ENCODE results near the gene LARGE2. TPM values are rescaled to one million over a fixed set of nuclear protein-coding genes. Genes with fewer than 3 reads are reported as not detected.

Gene LARGE2
- total and polyA plus RNA-seq, 2 donors (not counting 3 experiments of a cell fraction or from before 2014, with no cell fraction given): 0.06 TPM; not detected in 1

DNA sequence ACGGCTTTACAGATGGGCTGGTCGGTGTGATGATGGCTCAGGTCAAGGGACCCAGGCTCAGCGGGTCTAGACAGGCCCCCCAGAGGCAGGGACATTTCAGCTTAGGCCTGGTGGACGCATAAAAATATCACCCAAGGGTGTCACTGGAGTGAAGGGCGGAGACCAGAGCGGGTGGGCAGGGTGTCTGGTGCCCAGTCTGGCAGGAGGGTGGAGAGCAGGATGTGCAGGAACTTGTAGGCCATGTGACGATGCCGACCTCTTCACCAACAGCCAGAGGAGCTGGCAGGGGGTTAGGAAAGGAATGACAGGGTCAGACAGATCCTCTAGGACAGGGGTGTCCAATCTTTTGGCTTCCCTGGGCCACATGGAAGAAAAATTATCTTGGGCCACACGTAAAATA is 32.5 kb upstream of the LARGE2 start:
- H3K9ac ChIP-seq (replicated peaks; ENCODE audit: extremely low read depth, insufficient read depth, low read length): no peak overlapping the region
- no peaks in the 10 kb centered on the region for H4K20me1 ChIP-seq (replicated peaks; ENCODE audit: control insufficient read depth, extremely low read depth, insufficient read depth, low read length)
- H3K9me1 ChIP-seq (replicated peaks; ENCODE audit: control insufficient read depth, extremely low read depth, insufficient read depth, low read length): no peaks in the 10 kb centered on the region
- no peak overlapping the region for H3K27ac ChIP-seq (ENCODE audit: insufficient read depth, low read depth, low read length)
- H3K9me3 ChIP-seq (replicated peaks; ENCODE audit: control insufficient read depth, insufficient read depth, low read length): no peaks in the 10 kb centered on the region
- DNase-seq (ENCODE audit: low read depth, low spot score) (no peak), FAIRE-seq (no peak)
- ChIA-PET POLR2A (no interaction called here), CTCF (interaction anchor here (0.6 kb wide), 1 partner anchor 536 kb away, joined by 3 read pairs; no protein-coding TSS in a partner anchor)
- no peak overlapping the region for H3K4me3 ChIP-seq (replicated peaks in 1 of 3; ENCODE audit: insufficient read depth in 1 of 3, low read depth in 1 of 3, low read length in 3 of 3)
- intact Hi-C loops (cut with micrococcal nuclease) (no loop called here), dilution Hi-C loops (cut with MboI; ENCODE audit: extremely low pct_ligation_motif_present, low sequenced_read_pairs) (no loop called here)
- no peaks in the 10 kb centered on the region for H3K4me1 ChIP-seq (ENCODE audit: control insufficient read depth, extremely low read depth, insufficient read depth, low read length)
- no peaks in the 10 kb centered on the region for H3K36me3 ChIP-seq (ENCODE audit: control insufficient read depth in 2 of 2, extremely low read depth in 1 of 2, insufficient read depth in 2 of 2, low read length in 2 of 2)
- TF ChIP-seq POLR2AphosphoS5 (IDR thresholded peaks at IDR 0.05; ENCODE audit: insufficient read depth, low read depth, low read length): no peak
- TF ChIP-seq FOS (IDR thresholded peaks at IDR 0.05; ENCODE audit: borderline replicate concordance, insufficient read depth, low read length): no peak
- no peak for TF ChIP-seq EZH2 (IDR thresholded peaks at IDR 0.05; ENCODE audit: borderline replicate concordance, low read depth, low read length, severe bottlenecking)
- TF ChIP-seq, protein P1, sequence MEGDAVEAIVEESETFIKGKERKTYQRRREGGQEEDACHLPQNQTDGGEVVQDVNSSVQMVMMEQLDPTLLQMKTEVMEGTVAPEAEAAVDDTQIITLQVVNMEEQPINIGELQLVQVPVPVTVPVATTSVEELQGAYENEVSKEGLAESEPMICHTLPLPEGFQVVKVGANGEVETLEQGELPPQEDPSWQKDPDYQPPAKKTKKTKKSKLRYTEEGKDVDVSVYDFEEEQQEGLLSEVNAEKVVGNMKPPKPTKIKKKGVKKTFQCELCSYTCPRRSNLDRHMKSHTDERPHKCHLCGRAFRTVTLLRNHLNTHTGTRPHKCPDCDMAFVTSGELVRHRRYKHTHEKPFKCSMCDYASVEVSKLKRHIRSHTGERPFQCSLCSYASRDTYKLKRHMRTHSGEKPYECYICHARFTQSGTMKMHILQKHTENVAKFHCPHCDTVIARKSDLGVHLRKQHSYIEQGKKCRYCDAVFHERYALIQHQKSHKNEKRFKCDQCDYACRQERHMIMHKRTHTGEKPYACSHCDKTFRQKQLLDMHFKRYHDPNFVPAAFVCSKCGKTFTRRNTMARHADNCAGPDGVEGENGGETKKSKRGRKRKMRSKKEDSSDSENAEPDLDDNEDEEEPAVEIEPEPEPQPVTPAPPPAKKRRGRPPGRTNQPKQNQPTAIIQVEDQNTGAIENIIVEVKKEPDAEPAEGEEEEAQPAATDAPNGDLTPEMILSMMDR (IDR thresholded peaks at IDR 0.05; ENCODE audit: extremely low read depth in 1 of 2, insufficient read depth in 1 of 2, low read depth in 1 of 2, low read length in 2 of 2): no peak
- TF ChIP-seq JUN (IDR thresholded peaks at IDR 0.05; ENCODE audit: borderline replicate concordance, insufficient read depth, insufficient read length, low read depth): no peak
- TF ChIP-seq, protein P2, sequence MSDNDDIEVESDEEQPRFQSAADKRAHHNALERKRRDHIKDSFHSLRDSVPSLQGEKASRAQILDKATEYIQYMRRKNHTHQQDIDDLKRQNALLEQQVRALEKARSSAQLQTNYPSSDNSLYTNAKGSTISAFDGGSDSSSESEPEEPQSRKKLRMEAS (IDR thresholded peaks at IDR 0.05; ENCODE audit: insufficient read depth, insufficient read length): no peak
- no peak for TF ChIP-seq MYC (IDR thresholded peaks at IDR 0.05; ENCODE audit: low read depth, low read length)
- no peak for TF ChIP-seq GATA2 (IDR thresholded peaks at IDR 0.05; ENCODE audit: insufficient read depth, insufficient read length, low read depth, low read length)
- TF ChIP-seq POLR2A (IDR thresholded peaks at IDR 0.05; ENCODE audit: low read depth, low read length): no peak
- no TSS peak for BruUV-seq (replicated peaks)
- H3K79me2 ChIP-seq (ENCODE audit: control insufficient read depth, insufficient read depth, low read length): no peaks in the 10 kb centered on the region
- H3K4me2 ChIP-seq (ENCODE audit: insufficient read depth, low read length): no peak overlapping the region
- no peak overlapping the region for H2AFZ ChIP-seq (ENCODE audit: low read depth, low read length)
- H3K27me3 ChIP-seq (ENCODE audit: control insufficient read depth in 2 of 2, insufficient read depth in 2 of 2, low read length in 2 of 2): peaks cover 4 to 5% of the 10 kb centered on the region in 2 experiments

All from endothelial cell of umbilical vein (primary cell).